GM21526 (cell line): Measurements from ENCODE around the gene PRPF38A.

ENCODE experiments used
- ATAC-seq: cut with Tn5 transposase; IDR thresholded peaks from one replicate; pipeline ENCODE4 v1.9.1; 2021; ENCODE audit warnings: moderate library complexity; ENCODE audit not compliant: unreplicated experiment, low FRiP score

Gene PRPF38A

DNA sequence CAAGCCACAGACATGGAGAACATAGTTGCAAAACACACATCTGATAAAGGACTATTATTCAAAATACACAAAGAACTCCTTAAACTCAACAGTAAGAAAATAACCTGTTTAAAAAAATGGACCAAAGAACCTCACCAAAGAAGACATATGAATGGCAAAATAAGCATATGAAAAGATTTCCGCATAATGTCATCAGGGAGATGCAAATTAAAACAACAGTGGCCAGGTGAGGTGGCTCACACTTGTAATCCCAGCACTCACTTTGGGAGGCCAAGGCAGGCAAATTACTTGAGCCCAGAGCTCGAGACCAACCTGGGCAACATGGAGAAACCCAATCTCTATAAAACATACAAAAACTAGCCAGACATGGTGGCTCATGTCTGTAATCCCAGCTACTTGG lies 50.4 kb downstream of the PRPF38A start:
- ATAC-seq = no peak

DNA sequence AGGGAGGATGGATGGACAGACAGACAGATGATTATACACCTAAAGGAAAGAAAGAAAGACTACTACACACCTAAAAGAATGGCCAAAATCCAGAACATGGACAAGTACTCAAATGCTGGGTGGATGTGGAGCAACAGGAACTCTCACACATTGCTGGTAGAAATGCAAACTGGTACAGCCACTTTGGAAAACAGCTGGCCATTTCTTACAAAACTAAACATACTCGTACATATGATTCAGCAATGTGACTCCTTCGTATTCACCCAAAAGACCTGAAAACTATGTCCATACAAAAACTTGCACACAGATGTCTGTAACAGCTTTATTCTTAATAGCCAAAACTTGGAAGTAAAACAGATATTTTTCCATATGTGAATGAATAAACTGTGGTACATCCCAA lies 51.3 kb downstream of the PRPF38A start:
- no peak for ATAC-seq

DNA sequence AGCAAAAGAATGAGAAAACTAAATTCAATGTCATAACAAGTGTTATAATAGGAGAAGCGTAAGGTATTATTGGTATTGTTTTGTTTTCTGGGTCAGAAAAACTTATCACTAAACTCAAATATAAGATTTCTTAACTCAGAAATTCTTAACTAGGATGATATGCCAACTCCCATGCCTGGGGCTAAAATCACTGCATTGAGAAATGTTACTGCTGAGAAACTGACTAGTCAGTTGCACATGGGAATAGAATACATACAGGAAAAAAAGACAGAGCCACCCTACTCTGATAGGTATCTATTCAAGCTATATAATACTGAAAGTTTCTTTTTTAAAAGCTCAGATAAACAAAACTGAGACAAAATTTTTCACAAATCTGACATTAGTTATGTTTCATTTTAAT lies 56.3 kb downstream of the PRPF38A start:
- no peak for ATAC-seq

DNA sequence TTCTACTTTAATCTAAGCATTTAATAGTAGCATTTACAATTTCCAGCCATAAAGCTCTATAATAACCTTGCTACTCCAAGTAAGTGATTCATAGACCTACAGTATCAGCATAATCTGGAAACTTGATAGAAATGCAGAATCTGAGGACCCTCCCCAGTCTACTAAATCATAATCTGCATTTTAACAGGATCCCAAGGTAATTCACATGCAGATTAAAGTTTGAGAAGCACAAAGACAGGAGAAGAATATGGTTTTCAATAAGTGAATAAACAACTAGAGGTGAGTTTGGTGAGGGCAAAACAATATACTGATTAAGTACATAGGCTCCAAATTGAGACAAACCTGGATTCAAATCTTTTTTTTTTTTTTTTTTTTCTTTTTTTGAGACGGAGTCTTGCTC lies 57.4 kb downstream of the PRPF38A start:
- no peak for ATAC-seq

DNA sequence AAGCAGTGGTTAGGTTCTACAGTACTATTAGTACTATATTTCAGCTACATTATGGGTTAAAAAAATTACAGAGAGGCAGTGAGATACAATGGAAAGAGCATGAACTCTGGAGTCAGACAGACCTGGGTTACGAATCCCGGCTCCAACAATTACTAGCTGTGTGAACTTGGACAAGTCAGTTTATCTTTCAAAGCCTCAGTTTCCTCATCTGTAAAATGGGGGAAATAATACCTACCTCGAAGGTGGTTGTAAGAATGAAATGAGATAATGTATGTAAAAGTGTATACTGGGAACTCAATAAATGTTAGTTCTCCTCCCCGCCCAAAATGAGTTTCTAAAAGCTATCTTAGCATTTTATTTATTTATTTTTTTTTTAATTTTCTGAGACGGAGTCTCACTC lies 59.5 kb downstream of the PRPF38A start:
- no peak for ATAC-seq

DNA sequence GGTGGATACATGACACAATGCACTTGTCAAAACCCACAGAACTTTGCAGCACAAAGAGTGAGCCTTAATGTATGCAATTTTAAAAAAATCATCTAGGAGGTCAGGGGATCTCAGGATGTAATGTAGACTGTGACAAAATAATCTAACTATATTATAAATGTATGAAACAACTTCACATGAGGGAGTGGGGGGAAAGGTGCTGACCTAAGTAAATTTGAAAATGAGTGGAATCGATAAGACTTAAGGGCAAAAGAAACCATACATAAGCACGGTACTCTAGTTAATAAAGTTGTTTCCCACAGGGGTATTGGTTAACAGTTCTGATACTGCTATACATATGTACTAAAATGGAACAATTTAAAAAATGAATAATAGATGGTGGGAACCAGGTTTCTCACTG lies 64.7 kb downstream of the PRPF38A start:
- no peak for ATAC-seq
